Loucy (cell line): ENCODE data around the gene B3GNT4.
A peak's percentile ranks its signal among the peaks of the same experiment; 100 is the strongest.
"Not testable (repeated sequence)": the region's sequence is repeated elsewhere in the genome, so short reads cannot be mapped to it uniquely, and the experiment has no call there.

Experiments used
- H2AFZ ChIP-seq: fragments of 200-600 bp; sonication (generic); 2 replicates; pipeline ENCODE4 v1.6.0; 2016; ENCODE audit warnings: antibody characterized with exemption, mild to moderate bottlenecking, low read length, moderate library complexity
- H3F3A ChIP-seq: fragments of 200-600 bp; 2 replicates; pipeline ENCODE4 v1.6.0; 2016; ENCODE audit warnings: antibody characterized with exemption, low read depth, mild to moderate bottlenecking
- H3K27me3 ChIP-seq: fragments of 200-600 bp; sonication (generic); 2 replicates; pipeline ENCODE4 v1.6.1; 2014; ENCODE audit warnings: low read length, mild to moderate bottlenecking; ENCODE audit not compliant: insufficient read depth, poor library complexity, severe bottlenecking
- H3K36me3 ChIP-seq: fragments of 200-600 bp; sonication (generic); 2 replicates; pipeline ENCODE4 v1.6.1; 2016; ENCODE audit warnings: low read length; ENCODE audit not compliant: insufficient read depth
- H3K4me1 ChIP-seq: fragments of 200-600 bp; sonication (generic); 2 replicates; pipeline ENCODE4 v1.5.1; 2014; ENCODE audit warnings: low read length, mild to moderate bottlenecking; ENCODE audit not compliant: insufficient read depth, poor library complexity, severe bottlenecking
- H3K4me2 ChIP-seq: fragments of 200-600 bp; sonication (generic); 2 replicates; pipeline ENCODE4 v1.6.0; 2014; ENCODE audit warnings: antibody characterized with exemption, low read length, low read depth, mild to moderate bottlenecking; ENCODE audit not compliant: poor library complexity, severe bottlenecking
- H3K4me3 ChIP-seq: fragments of 200-600 bp; sonication (generic); 2 replicates; pipeline ENCODE4 v1.5.1; 2014; ENCODE audit warnings: low read length, mild to moderate bottlenecking, mixed read lengths; ENCODE audit not compliant: poor library complexity, severe bottlenecking
- H3K79me2 ChIP-seq: fragments of 200-600 bp; sonication (generic); 2 replicates; pipeline ENCODE4 v1.6.1; 2014; ENCODE audit warnings: low read length; ENCODE audit not compliant: insufficient read depth
- H3K9ac ChIP-seq: fragments of 200-600 bp; sonication (generic); 2 replicates; pipeline ENCODE4 v1.6.0; 2014; ENCODE audit warnings: mild to moderate bottlenecking, low read depth, low read length, moderate library complexity; ENCODE audit not compliant: poor library complexity, severe bottlenecking
- H3K9me2 ChIP-seq: fragments of 200-600 bp; sonication (generic); replicated peaks from 2 replicates; pipeline ENCODE4 v1.6.1; 2016; ENCODE audit warnings: low read depth, low read length, mixed read lengths
- H3K9me3 ChIP-seq: fragments of 200-600 bp; sonication (generic); 2 replicates; pipeline ENCODE4 v1.6.1; 2014; ENCODE audit warnings: mild to moderate bottlenecking, antibody characterized with exemption, low read length, low read depth; ENCODE audit not compliant: insufficient read depth
- H4K20me1 ChIP-seq: fragments of 200-600 bp; sonication (generic); 2 replicates; pipeline ENCODE4 v1.6.0; 2014; ENCODE audit warnings: antibody characterized with exemption, low read length, mild to moderate bottlenecking; ENCODE audit not compliant: insufficient read depth, poor library complexity, severe bottlenecking
- CTCF ChIP-seq: fragments of 200-600 bp; sonication (generic); conservative IDR thresholded peaks from 2 replicates; pipeline ENCODE4 v1.5.1; 2014; ENCODE audit warnings: mild to moderate bottlenecking, antibody characterized with exemption, low read length
- EZH2phosphoT487 ChIP-seq: fragments of 200-600 bp; IDR thresholded peaks from 2 replicates; pipeline ENCODE4 v1.6.1; 2018; ENCODE audit warnings: antibody characterized with exemption, mild to moderate bottlenecking, moderate library complexity, borderline replicate concordance

The B3GNT4 gene

GRCh38 chr12:122245553-122245952 lies 42.0 kb downstream of the B3GNT4 start:
- Histone ChIP-seq H3K4me2 (peak overlapping the region; percentile 77), H3F3A (peaks cover 3% of the 10 kb centered on the region; the same call in 1 of the 2 replicates), H2AFZ (no peak overlapping the region), H3K27me3 (no peaks in the 10 kb centered on the region), H3K9me2 (no peaks in the 10 kb centered on the region), H4K20me1 (no peaks in the 10 kb centered on the region), H3K79me2 (no peaks in the 10 kb centered on the region), H3K36me3 (peaks cover 15% of the 10 kb centered on the region; the same call in 1 of the 2 replicates), H3K4me3 (no peak overlapping the region), H3K9me3 (no peaks in the 10 kb centered on the region), H3K4me1 (peaks cover 18% of the 10 kb centered on the region), H3K9ac (no peak overlapping the region)
- TF ChIP-seq CTCF = no peak
- TF ChIP-seq EZH2phosphoT487 = no peak

- H3K9ac ChIP-seq = no peak overlapping the region
These were observed 46.5 kb downstream of the B3GNT4 start for GRCh38 chr12:122250047-122250446.

GRCh38 chr12:122250536-122250935 lies 47.0 kb downstream of the B3GNT4 start:
- H3K9me3 ChIP-seq = no peaks in the 10 kb centered on the region
- H4K20me1 ChIP-seq = no peaks in the 10 kb centered on the region
- H3K9me2 ChIP-seq = no peaks in the 10 kb centered on the region
- TF ChIP-seq CTCF (no peak), EZH2phosphoT487 (no peak)
- no peak overlapping the region for H3K4me3 ChIP-seq
- H3F3A ChIP-seq = no peaks in the 10 kb centered on the region
- no peak overlapping the region for H3K4me2 ChIP-seq
- H2AFZ ChIP-seq = no peak overlapping the region
- no peaks in the 10 kb centered on the region for H3K79me2 ChIP-seq
- H3K36me3 ChIP-seq = peaks cover 12% of the 10 kb centered on the region; the same call in 1 of the 2 replicates
- H3K9ac ChIP-seq = no peak overlapping the region
- no peaks in the 10 kb centered on the region for H3K27me3 ChIP-seq
- no peaks in the 10 kb centered on the region for H3K4me1 ChIP-seq

More at GRCh38 chr12:122250047-122250446, 46.5 kb downstream of the B3GNT4 start:
- Histone ChIP-seq H3F3A (no peaks in the 10 kb centered on the region), H3K4me3 (no peak overlapping the region), H3K4me2 (no peak overlapping the region), H3K27me3 (no peaks in the 10 kb centered on the region), H4K20me1 (no peaks in the 10 kb centered on the region), H3K9me3 (no peaks in the 10 kb centered on the region), H3K36me3 (peaks cover 12% of the 10 kb centered on the region; the same call in 1 of the 2 replicates), H2AFZ (no peak overlapping the region), H3K9me2 (no peaks in the 10 kb centered on the region), H3K79me2 (no peaks in the 10 kb centered on the region), H3K4me1 (peaks cover 2% of the 10 kb centered on the region)
- TF ChIP-seq EZH2phosphoT487 = no peak

- H2AFZ ChIP-seq, H3K9me3 ChIP-seq, H3K27me3 ChIP-seq, H4K20me1 ChIP-seq, H3K4me1 ChIP-seq, H3K36me3 ChIP-seq, H3K4me3 ChIP-seq, H3K4me2 ChIP-seq, H3K9me2 ChIP-seq, H3F3A ChIP-seq, H3K79me2 ChIP-seq, H3K9ac ChIP-seq: not testable (repeated sequence)
These were observed 55.0 kb downstream of the B3GNT4 start for GRCh38 chr12:122258462-122258861.
